AG04450 (cell line): Measurements from ENCODE around the gene ITGB8. TPM values are rescaled to one million over a fixed set of nuclear protein-coding genes. Genes with fewer than 3 reads are reported as not detected.

ENCODE experiments used
- CTCF ChIA-PET: fragments of 300-600, 350-600 bp; formaldehyde crosslinking; extraction: SDS; loops from one replicate; lab custom pipeline; 2022; ENCODE audit warnings: antibody characterized with exemption, inconsistent platforms; lab: Charles Lee
- POLR2A ChIA-PET: fragments of 350-600 bp; formaldehyde crosslinking; extraction: SDS; loops from one replicate; lab custom pipeline; 2021; ENCODE audit warnings: antibody characterized with exemption, inconsistent platforms; lab: Yijun Ruan, JAX
- DNase-seq: peaks from one replicate; pipeline ENCODE4 v3.0.0-alpha.2; 2011; ENCODE audit warnings: low read depth, low spot score
- H3K27ac ChIP-seq: one replicate; pipeline ENCODE4 v1.5.1; 2012; ENCODE audit warnings: low read depth, low read length, control low read depth
- H3K27me3 ChIP-seq: one replicate; pipeline ENCODE4 v1.6.0; 2012; ENCODE audit warnings: low read length; ENCODE audit not compliant: control insufficient read depth, insufficient read depth
- H3K4me3 ChIP-seq: 2 replicates; pipeline ENCODE4 v1.5.1; 2011; ENCODE audit warnings: mild to moderate bottlenecking, low read depth, low read length, control low read depth
- H3K9me3 ChIP-seq: 2 replicates; pipeline ENCODE4 v1.5.1; 2012; ENCODE audit warnings: low read length; ENCODE audit not compliant: control insufficient read depth, insufficient read depth
- polyA plus RNA-seq: library from polyadenylated mRNA; depleted of rRNA; stranded (reverse); fragments of >200 nt; gene quantifications from 2 replicates; pipeline ENCODE4 v1.2.3, GENCODE V29; 2011
- TF ChIP-seq, protein P1 (sequence below): IDR thresholded peaks from 2 replicates; pipeline ENCODE4 v1.5.1; 2011; ENCODE audit warnings: low read depth, low read length, control low read depth, inconsistent platforms

Gene ITGB8
- polyA plus RNA-seq, 1 experiment = 12.3 TPM

DNA sequence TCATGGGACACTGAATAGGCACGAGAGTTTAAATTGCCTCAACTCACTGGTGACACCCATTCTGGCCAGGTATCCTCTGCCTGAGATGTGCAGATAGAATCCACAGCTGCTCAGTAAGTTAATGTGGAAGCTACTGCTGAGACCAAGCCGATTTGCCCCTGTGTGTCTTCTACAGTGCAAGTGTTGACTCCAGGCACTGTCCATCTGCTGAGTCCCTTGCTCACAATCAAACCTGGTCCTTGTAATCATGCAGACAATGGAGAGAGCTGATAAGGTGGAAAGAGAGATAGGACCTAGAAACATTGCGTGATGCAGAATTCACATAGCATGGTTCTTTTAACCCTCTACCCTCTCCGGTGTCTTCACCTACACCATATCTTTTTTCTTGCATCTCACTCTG lies 101.4 kb downstream of the ITGB8 start:
- H3K27me3 ChIP-seq = no peaks in the 10 kb centered on the region
- no peaks in the 10 kb centered on the region for H3K9me3 ChIP-seq
- TF ChIP-seq, protein P1, sequence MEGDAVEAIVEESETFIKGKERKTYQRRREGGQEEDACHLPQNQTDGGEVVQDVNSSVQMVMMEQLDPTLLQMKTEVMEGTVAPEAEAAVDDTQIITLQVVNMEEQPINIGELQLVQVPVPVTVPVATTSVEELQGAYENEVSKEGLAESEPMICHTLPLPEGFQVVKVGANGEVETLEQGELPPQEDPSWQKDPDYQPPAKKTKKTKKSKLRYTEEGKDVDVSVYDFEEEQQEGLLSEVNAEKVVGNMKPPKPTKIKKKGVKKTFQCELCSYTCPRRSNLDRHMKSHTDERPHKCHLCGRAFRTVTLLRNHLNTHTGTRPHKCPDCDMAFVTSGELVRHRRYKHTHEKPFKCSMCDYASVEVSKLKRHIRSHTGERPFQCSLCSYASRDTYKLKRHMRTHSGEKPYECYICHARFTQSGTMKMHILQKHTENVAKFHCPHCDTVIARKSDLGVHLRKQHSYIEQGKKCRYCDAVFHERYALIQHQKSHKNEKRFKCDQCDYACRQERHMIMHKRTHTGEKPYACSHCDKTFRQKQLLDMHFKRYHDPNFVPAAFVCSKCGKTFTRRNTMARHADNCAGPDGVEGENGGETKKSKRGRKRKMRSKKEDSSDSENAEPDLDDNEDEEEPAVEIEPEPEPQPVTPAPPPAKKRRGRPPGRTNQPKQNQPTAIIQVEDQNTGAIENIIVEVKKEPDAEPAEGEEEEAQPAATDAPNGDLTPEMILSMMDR = no peak
- no peak overlapping the region for H3K27ac ChIP-seq
- POLR2A ChIA-PET = no interaction called here
- H3K4me3 ChIP-seq = no peak overlapping the region
- CTCF ChIA-PET = interaction anchor here (4.0 kb wide), 1 partner anchor 9 kb away, joined by 29 read pairs; no protein-coding TSS in a partner anchor
- no peak for DNase-seq

DNA sequence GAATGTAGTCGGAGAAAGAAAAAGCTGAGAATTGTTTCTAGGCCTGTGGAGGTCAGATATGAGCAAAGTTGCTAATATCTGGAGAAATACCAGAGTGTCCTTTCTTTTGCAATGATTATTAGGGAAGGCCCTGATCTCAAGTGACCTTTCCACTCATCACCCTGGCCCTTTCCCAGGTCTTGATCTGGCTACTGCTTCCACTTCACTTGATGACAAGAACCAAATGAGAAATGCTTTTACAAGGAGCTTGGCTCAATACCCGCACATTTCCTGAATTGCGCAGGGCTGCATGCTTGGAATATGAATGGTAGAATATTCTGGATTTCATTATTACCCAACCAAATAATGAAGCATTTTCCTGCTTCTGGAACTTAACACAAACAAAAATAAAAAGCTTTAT lies 104.6 kb downstream of the ITGB8 start:
- H3K27ac ChIP-seq = no peak overlapping the region
- ChIA-PET POLR2A (no interaction called here), CTCF (interaction anchor here (0.6 kb wide), 1 partner anchor 194 kb away, joined by 3 read pairs; no protein-coding TSS in a partner anchor)
- TF ChIP-seq, protein P1 = no peak
- H3K27me3 ChIP-seq = no peaks in the 10 kb centered on the region
- DNase-seq = no peak
- H3K9me3 ChIP-seq = no peaks in the 10 kb centered on the region
- H3K4me3 ChIP-seq = no peak overlapping the region

DNA sequence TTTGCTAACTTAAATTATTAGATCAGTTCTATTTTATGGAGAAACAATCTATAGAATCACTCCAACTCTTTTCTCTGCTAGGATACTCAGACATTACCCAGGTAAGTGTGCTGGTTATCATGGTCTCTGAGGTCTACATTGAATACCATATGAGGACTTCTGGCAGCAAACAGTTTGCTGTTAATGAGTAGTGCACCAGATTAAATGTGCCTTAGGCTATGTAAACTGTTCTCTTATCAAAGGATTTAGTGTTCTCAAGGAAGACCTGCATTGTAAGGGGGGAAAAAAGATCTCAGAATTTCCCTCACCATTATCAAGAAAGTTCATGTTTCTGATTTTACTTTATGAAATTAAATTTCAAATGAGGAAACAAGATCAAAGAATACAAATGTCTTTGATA lies 107.5 kb downstream of the ITGB8 start:
- ChIA-PET CTCF (no interaction called here), POLR2A (no interaction called here)
- H3K9me3 ChIP-seq = no peaks in the 10 kb centered on the region
- H3K27ac ChIP-seq = no peak overlapping the region
- DNase-seq = no peak
- no peak overlapping the region for H3K4me3 ChIP-seq
- no peaks in the 10 kb centered on the region for H3K27me3 ChIP-seq
- TF ChIP-seq, protein P1 = no peak

DNA sequence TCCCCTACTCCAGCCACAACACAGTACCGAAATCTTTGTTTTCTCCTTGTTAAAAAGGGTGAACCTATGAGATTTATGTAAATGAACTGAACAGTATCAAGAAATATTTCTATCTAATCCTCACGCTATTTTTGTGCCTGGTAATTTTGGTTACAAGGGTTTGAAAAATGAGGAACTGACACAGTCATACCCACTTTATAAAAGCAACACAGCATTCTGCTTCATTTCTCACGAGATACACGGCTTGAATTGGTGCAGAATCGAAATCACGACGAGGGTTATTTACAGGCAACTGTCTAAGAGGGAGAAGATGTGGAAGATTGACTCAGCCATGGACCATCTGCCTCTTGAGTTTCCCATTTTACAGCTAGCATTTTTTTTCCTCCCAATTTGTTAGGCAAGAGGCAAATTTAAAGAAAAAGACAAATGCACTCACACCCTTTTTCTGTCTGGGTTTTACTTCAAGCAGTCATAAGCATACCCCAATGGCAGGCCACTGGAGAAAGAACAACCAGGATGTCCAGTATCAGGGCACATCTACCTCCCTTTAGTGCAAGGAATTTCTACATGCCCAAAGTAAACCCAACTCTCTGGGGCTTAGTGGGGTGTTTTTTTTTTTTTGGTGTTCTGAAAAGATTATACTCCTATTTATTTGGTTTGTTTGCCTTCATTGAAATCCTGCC lies 108.1 kb downstream of the ITGB8 start:
- TF ChIP-seq, protein P1 = no peak
- DNase-seq = no peak
- no peaks in the 10 kb centered on the region for H3K9me3 ChIP-seq
- H3K27ac ChIP-seq = no peak overlapping the region
- CTCF ChIA-PET = no interaction called here
- POLR2A ChIA-PET = no interaction called here
- H3K4me3 ChIP-seq = no peak overlapping the region
- H3K27me3 ChIP-seq = no peaks in the 10 kb centered on the region

DNA sequence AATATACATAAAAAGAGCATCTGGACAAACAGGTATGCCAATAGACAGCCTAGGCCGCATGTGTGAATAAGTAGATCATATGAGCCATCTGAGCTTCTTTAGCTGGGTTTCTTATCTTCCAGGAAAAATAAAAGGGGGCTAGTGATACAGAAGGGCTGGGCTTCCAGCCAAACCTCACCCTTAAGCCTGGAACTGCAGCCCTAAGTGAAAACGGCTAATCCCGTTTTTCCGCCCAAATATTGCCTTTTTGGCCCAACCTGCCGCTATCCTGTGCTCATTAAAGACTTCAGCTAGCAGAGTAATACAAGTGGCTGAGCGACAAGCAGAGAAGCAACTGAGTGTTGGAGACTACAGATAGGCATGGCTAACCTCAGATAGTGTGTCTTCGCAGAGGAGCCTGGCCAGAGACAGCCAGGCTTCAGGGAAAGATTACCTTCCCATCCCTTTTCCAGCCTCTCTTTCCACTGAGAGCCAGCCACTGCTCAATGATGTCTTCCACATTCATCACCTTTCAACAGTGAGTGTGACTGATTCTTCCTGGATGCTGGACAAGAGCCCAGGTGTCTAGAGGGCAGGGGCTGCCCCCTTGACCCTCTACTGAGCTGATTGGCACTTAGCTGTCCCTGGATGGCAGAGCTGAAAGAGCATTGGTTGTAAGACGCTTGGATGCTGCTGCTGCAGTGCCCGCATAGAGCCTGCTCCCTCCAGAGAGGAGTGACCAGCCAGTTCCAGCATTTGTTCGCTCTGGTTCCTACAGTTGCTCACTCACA lies 108.9 kb downstream of the ITGB8 start:
- ChIA-PET POLR2A (no interaction called here), CTCF (interaction anchor here (0.9 to 3.2 kb wide), 9 partner anchors 9 to 692 kb away, joined by 3 to 29 read pairs (median 6); no protein-coding TSS in a partner anchor)
- Histone ChIP-seq H3K27me3 (no peaks in the 10 kb centered on the region), H3K27ac (no peak overlapping the region), H3K4me3 (no peak overlapping the region), H3K9me3 (no peaks in the 10 kb centered on the region)
- DNase-seq = no peak
- TF ChIP-seq, protein P1 = no peak
